Measurements from ENCODE around the gene PDCD1LG2. TPM values are rescaled to one million over a fixed set of nuclear protein-coding genes. Genes with fewer than 3 reads are reported as not detected.

The PDCD1LG2 gene
- total and polyA plus RNA-seq, 8 donors: 0.18 to 2.3 (median 0.87) TPM; not detected in 2

- no peaks in the 10 kb centered on the region for H3K27me3 ChIP-seq
- no peak overlapping the region for H3K4me3 ChIP-seq
- no peaks in the 10 kb centered on the region for H3K36me3 ChIP-seq
- intact Hi-C loops (cut with DNase I; ENCODE audit: low total_unique reads): no loop called here
- H3K4me1 ChIP-seq: no peaks in the 10 kb centered on the region
- TF ChIP-seq, protein P1, sequence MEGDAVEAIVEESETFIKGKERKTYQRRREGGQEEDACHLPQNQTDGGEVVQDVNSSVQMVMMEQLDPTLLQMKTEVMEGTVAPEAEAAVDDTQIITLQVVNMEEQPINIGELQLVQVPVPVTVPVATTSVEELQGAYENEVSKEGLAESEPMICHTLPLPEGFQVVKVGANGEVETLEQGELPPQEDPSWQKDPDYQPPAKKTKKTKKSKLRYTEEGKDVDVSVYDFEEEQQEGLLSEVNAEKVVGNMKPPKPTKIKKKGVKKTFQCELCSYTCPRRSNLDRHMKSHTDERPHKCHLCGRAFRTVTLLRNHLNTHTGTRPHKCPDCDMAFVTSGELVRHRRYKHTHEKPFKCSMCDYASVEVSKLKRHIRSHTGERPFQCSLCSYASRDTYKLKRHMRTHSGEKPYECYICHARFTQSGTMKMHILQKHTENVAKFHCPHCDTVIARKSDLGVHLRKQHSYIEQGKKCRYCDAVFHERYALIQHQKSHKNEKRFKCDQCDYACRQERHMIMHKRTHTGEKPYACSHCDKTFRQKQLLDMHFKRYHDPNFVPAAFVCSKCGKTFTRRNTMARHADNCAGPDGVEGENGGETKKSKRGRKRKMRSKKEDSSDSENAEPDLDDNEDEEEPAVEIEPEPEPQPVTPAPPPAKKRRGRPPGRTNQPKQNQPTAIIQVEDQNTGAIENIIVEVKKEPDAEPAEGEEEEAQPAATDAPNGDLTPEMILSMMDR (IDR thresholded peaks at IDR 0.05): no peak
- TF ChIP-seq POLR2AphosphoS5 (IDR thresholded peaks at IDR 0.05): no peak
- TF ChIP-seq EP300 (IDR thresholded peaks at IDR 0.05): no peak
- no peak for TF ChIP-seq POLR2A (IDR thresholded peaks at IDR 0.05)
- 29 to 51% (median 38%) methylated on average over 3 of the region's 3 CpGs for WGBS, 5 donors
- no peak overlapping the region for H3K27ac ChIP-seq
- H3K9me3 ChIP-seq: no peaks in the 10 kb centered on the region
- DNase-seq: no peak
Observed at GRCh38 chr9:5479994-5480694, 30.2 kb upstream of the PDCD1LG2 start.

DNA sequence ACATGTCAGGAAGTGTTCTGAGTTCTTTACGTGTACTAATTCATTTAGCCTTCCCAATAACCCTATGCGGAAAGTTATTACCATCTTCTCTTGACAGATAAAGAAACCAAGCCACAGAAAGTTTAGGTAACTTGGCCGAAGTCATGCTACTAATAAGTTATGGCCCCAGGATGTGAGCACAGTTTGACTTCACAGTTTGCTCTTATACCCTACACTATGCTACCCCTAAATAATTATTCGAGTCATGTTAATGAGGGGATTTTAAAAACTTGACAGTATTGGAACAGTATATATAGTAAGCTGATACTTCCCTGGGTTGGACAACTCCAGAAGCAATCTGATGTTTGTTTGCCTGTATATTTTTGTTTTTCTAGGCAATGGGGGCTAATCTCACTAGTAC, 29.4 kb upstream of the PDCD1LG2 start:
- intact Hi-C loops (cut with DNase I; ENCODE audit: low total_unique reads): no loop called here
- Histone ChIP-seq H3K27me3 (no peaks in the 10 kb centered on the region), H3K9me3 (no peaks in the 10 kb centered on the region), H3K4me1 (no peaks in the 10 kb centered on the region), H3K4me3 (no peak overlapping the region), H3K36me3 (no peaks in the 10 kb centered on the region), H3K27ac (no peak overlapping the region)
- DNase-seq: no peak
- no peak for TF ChIP-seq POLR2AphosphoS5 (IDR thresholded peaks at IDR 0.05)
- no peak for TF ChIP-seq POLR2A (IDR thresholded peaks at IDR 0.05)
- WGBS, 5 donors: 85 to 94% (median 88%) methylated on average over 4 of the region's 4 CpGs

DNA sequence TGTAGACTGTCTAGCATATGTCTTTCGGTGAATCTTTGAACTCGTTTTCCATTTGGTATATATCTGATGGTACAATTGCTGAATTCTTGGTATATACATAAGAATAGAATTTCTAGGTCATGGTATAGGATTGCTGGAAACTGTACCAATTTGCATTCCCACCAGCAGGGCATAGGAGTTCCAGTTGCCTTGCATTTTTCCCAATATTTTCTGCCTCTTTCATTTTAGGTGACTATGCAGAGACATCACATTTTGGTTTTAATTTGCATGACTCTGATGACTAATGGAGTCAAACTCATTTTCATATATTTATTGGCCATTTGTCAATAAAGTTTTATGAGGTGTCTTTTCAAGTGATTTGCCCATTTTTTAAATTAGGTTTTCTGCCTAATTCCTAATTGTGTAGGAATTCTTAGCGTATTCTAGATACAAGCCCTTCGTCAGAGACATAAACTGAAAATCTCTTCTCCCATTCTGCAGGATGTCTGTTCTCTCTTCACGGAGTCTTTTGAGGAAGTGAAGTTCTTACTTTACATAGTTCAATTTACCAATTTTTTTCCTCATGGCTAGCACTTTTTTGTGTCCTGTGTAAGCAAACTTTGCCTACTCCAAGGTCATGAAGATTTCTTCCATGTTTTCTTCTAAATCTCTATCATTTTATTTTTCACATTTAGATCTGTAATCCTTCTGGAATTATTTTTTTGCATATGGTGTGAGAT, 28.9 kb upstream of the PDCD1LG2 start:
- H3K27ac ChIP-seq: no peak overlapping the region
- WGBS, 5 donors: 89 to 96% (median 90%) methylated on average over 5 of the region's 5 CpGs
- DNase-seq: no peak
- intact Hi-C loops (cut with DNase I; ENCODE audit: low total_unique reads): no loop called here
- no peaks in the 10 kb centered on the region for H3K36me3 ChIP-seq
- H3K9me3 ChIP-seq: no peaks in the 10 kb centered on the region
- H3K4me1 ChIP-seq: no peaks in the 10 kb centered on the region
- TF ChIP-seq POLR2AphosphoS5 (IDR thresholded peaks at IDR 0.05): no peak
- TF ChIP-seq POLR2A (IDR thresholded peaks at IDR 0.05): no peak
- TF ChIP-seq EP300 (IDR thresholded peaks at IDR 0.05): no peak
- TF ChIP-seq, protein P1 (IDR thresholded peaks at IDR 0.05): no peak
- H3K27me3 ChIP-seq: no peaks in the 10 kb centered on the region
- H3K4me3 ChIP-seq: no peak overlapping the region

DNA sequence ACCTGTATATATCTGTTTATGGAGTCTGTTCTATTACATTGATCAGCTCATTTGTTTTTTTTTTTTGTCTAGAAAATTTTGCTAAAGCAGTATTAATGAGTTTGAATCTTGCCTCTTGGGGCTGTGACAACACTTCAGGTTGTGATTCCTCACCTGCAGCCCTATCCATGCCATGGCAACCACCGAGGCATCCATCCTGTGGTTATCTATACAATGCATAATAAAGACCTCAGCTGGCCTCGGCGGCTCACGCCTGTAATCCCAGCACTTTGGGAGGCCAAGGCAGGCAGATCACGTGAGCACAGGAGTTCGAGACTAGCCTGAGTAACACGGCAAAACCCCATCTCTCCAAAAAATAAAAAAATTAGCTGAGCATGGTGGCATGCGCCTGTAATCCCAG, 28.1 kb upstream of the PDCD1LG2 start:
- Histone ChIP-seq H3K4me1 (no peaks in the 10 kb centered on the region), H3K36me3 (no peaks in the 10 kb centered on the region), H3K9me3 (no peaks in the 10 kb centered on the region), H3K4me3 (no peak overlapping the region), H3K27ac (no peak overlapping the region), H3K27me3 (no peaks in the 10 kb centered on the region)
- intact Hi-C loops (cut with DNase I; ENCODE audit: low total_unique reads): no loop called here
- TF ChIP-seq EP300 (IDR thresholded peaks at IDR 0.05) (no peak), POLR2A (IDR thresholded peaks at IDR 0.05) (no peak), POLR2AphosphoS5 (IDR thresholded peaks at IDR 0.05) (no peak)
- TF ChIP-seq, protein P1 (IDR thresholded peaks at IDR 0.05): no peak
- 86 to 95% (median 92%) methylated on average over 8 of the region's 8 CpGs for WGBS, 5 donors
- DNase-seq: no peak

DNA sequence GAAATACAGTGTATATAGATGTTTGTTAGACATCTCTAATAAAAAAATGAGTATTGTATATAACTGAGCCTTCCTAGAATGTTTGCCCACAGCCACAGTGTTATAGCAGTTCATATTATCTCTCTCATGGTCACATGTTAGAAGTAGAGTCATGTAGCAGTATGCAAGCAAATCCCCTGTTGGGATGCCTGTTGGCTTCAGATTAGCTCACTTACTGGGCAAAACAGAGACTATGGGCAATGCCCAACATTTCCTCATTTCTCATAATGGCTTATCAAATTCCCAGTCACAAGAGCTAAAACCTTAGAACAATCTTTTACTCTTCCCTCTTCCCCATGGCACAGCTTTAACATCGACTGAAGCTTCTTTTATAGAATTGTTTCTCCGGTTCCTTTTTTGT, 27.0 kb upstream of the PDCD1LG2 start:
- no peak for DNase-seq
- intact Hi-C loops (cut with DNase I; ENCODE audit: low total_unique reads): no loop called here

More for the DNA sequence above, 27.0 kb upstream of the PDCD1LG2 start:
- Histone ChIP-seq H3K4me3 (no peak overlapping the region), H3K9me3 (no peaks in the 10 kb centered on the region), H3K27ac (no peak overlapping the region), H3K36me3 (no peaks in the 10 kb centered on the region), H3K4me1 (no peaks in the 10 kb centered on the region), H3K27me3 (no peaks in the 10 kb centered on the region)
- TF ChIP-seq POLR2AphosphoS5 (IDR thresholded peaks at IDR 0.05) (no peak), EP300 (IDR thresholded peaks at IDR 0.05) (no peak), POLR2A (IDR thresholded peaks at IDR 0.05) (no peak)
- TF ChIP-seq, protein P1 (IDR thresholded peaks at IDR 0.05): no peak
- WGBS, 5 donors: 70 to 96% (median 95%) methylated on average over 2 of the region's 2 CpGs

Measured in stomach (tissue), 9 donors.